H7 (cell line): Measurements from ENCODE around the gene NPIPB13. TPM values are rescaled to one million over a fixed set of nuclear protein-coding genes. Genes with fewer than 3 reads are reported as not detected.
"Not testable (repeated sequence)": the region's sequence is repeated elsewhere in the genome, so short reads cannot be mapped to it uniquely, and the experiment has no call there.

Source experiments
- DNase-seq: peaks from one replicate; pipeline ENCODE4 v3.0.0; 2012
- H3K27me3 ChIP-seq: 2 replicates; pipeline ENCODE4 v1.6.0; 2011; ENCODE audit warnings: mild to moderate bottlenecking, low read length; ENCODE audit not compliant: control insufficient read depth, insufficient read depth
- H3K36me3 ChIP-seq: replicated peaks from 2 replicates; pipeline ENCODE4 v1.5.1; 2011; ENCODE audit warnings: low read length; ENCODE audit not compliant: control insufficient read depth, insufficient read depth
- H3K4me3 ChIP-seq: 2 replicates; pipeline ENCODE4 v1.5.1; 2011; ENCODE audit warnings: low read depth, mild to moderate bottlenecking, control low read depth, low read length, moderate library complexity; ENCODE audit not compliant: insufficient read depth
- total RNA-seq: library from RNA; depleted of rRNA; stranded (reverse); fragments of >200 nt; shearing (Covaris generic); gene quantifications from 2 replicates; pipeline ENCODE4 v1.2.3, GENCODE V29; 2014; rRNA removed

NPIPB13 gene
- 1.0 TPM in 1 of 2 replicates, not detected in the other for total RNA-seq

DNA sequence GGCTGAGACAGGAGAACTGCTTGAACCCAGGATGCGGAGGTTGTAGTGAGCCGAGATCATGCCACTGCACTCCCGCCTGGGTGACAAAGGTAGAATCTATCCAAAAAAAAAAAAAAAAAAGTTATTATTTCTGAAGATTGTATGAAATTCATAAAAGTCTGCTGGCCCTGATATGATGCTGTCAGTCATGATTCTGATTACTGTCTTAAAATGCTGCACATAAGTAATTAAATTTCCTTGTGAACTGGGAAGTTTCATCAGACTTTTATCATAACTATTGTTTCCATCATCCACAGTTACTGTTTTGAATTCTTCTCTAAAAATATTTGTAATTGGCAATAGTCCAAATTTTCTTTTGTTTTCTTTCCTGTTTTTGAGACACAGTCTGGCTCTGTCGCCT is at the start of gene NPIPB13:
TSS of gene NPIPB13 (minus strand) at position 101 of the 400 bp plus-strand sequence. CDS start 2,906 bp downstream, outside the sequence.
- H3K36me3 ChIP-seq, DNase-seq, H3K27me3 ChIP-seq, H3K4me3 ChIP-seq: not testable (repeated sequence)

DNA sequence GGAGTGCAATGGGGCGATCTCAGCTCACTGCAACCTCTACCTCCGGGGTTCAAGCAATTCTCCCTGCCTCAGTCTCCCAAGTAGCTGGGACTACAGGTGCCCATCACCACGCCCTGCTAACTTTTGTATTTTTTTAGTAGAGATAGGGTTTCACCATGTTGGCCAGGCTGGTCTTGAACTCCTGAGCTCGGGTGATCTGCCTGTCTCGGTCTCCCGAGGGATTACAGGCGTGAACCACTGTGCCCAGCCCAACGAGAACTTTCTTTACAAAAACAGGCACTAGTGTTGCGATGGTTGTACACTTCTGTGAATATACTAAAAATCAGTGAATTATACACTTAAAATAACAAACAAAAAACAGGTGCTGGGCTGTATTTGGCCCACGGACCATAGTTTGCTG is 34.1 kb upstream of the NPIPB13 start:
- not testable (repeated sequence) for DNase-seq, H3K27me3 ChIP-seq, H3K4me3 ChIP-seq, H3K36me3 ChIP-seq

DNA sequence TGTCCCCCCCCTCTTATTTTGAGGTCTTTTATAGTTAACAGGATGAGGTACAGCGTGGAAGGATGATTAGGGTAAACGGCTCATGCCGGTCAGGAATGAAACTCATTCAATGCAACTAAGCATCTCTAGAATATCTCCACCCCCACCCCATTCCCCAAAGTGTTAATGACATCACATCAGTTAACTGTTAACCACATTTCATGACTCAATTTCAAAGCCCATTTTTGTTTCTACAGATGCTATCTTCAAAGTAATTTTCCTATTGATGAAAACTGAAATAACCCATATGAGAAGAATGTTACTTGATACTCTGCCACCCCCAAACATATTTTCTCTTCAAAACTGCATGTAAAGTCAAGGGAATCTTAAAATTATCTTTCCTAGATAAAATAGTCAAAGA is 30.2 kb upstream of the NPIPB13 start:
- not testable (repeated sequence) for H3K36me3 ChIP-seq, DNase-seq, H3K27me3 ChIP-seq, H3K4me3 ChIP-seq

DNA sequence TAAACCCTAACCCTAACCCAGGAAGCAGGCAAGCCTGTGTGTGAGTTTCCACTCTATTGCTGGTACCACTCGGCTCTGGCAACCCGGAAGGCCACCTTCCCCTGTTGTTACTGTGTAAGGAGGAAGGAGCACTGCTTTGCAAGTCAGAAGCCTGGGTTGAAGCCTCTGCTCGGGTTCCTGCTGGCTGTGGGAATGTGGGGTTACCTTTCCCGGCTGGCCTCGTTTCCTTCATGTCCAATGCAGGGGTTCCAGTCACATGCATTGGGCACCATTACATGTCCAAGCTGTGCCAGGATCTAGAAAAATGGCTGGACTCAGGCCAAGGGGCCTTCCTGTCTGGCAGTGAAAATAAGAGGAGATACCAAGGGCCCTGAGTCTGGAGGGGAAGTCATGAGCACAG is 31.2 kb downstream of the NPIPB13 start:
- not testable (repeated sequence) for H3K36me3 ChIP-seq, H3K4me3 ChIP-seq, H3K27me3 ChIP-seq, DNase-seq

DNA sequence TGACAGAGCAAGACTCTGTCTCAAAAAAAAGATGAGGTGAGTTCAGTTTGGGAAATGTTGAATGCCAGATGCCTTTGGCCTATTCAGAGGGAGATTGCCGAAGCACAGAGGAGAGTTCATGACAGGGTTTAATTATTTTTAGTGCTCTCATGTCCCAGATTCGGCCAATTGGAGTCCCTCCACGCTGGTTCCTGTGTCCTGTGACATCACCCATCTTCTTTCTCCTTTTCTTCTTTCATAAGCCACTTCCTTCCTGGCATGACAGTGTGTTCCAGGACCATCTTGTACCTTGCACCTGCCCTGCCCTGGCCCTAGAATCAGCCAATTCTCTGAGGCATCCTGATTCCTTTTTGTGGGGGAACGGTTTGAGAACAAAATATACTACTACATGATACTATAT is 36.9 kb downstream of the NPIPB13 start:
- H3K36me3 ChIP-seq, DNase-seq, H3K27me3 ChIP-seq, H3K4me3 ChIP-seq: not testable (repeated sequence)

DNA sequence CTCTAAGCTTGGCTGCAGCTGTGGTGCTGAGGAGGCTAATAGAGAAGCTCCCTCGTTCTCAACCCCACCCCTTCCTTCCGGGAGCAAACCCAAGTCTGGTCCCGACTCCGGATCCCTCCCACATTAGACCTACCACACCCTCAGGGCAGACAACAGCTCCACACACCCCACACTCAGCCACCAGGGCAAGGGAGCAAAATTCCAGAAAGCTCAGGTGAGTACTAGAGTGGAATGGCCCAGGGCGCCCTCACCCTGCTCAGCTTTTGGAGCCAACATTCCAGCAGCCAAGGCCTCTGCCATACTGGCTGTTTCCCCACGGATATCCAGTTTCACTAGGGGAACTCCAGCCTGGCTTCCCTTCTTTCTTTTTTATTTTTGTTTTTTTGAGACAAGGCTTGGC is 39.2 kb downstream of the NPIPB13 start:
- H3K4me3 ChIP-seq, H3K27me3 ChIP-seq, DNase-seq, H3K36me3 ChIP-seq: not testable (repeated sequence)

DNA sequence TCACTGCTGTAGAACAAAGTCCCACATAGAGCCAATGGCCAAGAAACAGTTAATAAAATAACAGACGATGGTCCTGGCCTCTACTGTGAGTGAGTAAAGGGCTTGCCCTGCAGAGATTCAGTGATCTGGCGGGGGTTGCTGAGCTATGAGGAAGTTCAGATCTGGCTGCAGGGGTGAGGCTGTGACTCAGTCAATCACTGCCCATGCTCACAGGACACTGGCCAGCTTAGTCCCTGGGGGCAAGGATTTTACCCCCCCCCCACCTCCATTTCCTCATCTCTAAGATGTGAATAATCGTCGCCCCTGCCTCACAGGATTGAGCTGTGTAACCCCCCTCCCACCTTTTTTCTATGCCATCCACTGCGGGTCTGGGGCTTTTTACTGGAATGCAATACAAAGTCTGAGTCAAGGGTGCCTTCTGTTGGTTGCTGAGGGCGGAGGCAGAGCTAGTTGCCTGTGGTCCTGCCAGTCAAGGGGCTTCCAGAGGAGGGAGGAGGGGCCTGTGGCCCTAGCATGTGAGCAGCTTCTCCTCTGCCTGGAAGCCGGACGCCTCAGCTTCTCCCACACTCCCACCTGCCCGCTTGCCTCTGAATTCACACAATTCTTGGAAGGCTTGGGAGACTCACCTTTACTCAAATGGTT is 41.1 kb downstream of the NPIPB13 start:
- H3K27me3 ChIP-seq, H3K36me3 ChIP-seq, DNase-seq, H3K4me3 ChIP-seq: not testable (repeated sequence)

DNA sequence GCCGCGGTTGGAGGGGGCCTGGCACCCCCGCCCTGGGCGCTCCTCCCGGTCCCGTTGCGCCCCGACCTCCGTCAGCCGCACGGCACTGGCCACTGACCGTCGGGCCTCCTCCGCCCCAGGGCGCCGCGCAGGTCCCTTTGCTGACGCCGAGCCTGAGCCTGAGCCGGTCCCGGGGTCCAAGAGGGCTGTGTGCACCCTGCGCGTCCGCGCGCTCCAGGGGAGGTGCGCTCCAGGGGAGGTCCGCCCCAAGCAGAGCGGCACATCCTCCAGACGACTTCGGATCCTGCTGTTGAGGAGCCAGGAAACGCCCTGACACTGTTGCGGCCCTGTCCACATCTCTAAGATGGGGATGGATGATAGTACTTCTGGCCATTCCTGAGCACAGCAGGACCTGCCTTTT is 42.0 kb downstream of the NPIPB13 start:
- DNase-seq: not testable (repeated sequence)

DNA sequence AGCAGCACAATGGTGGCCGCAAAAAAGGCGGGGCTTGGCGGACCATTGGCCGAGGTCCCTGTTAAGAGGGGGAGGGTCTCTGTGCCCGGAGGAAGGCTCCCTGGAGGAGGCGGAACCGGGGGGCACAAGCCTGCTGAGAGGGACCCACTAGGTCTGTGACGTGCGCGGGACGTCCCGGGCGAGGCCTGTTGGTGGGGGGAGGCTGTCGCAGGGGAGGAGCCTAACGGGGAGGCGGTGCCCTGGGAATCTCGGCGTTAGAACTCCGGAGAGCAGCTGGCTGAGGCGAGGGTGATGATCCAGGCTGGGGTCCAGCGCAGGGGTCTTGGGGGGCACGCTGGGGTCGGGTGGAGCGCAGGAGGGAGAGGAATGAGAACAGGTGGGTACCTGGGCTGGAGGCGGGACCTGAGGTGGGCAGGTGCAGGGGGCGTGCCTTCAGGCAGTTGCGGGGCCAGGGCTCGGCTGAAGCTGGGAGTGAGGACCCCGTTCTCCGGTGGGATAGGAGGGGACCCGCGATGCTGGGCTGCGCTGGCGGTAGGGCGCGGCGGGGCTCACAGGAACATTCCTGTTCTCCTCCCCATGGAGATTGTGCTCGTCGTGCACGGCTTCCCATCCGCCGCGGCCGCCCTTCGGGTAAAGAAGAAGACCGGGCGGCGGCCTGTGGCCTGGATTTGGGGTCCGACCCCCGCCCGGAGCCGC is 42.6 kb downstream of the NPIPB13 start:
- DNase-seq, H3K27me3 ChIP-seq, H3K36me3 ChIP-seq: not testable (repeated sequence)
- H3K4me3 ChIP-seq: peak overlapping the region; percentile 33; the same call in 1 of the 2 replicates

More for the DNA sequence above, 42.0 kb downstream of the NPIPB13 start:
- not testable (repeated sequence) for H3K4me3 ChIP-seq, H3K36me3 ChIP-seq, H3K27me3 ChIP-seq

DNA sequence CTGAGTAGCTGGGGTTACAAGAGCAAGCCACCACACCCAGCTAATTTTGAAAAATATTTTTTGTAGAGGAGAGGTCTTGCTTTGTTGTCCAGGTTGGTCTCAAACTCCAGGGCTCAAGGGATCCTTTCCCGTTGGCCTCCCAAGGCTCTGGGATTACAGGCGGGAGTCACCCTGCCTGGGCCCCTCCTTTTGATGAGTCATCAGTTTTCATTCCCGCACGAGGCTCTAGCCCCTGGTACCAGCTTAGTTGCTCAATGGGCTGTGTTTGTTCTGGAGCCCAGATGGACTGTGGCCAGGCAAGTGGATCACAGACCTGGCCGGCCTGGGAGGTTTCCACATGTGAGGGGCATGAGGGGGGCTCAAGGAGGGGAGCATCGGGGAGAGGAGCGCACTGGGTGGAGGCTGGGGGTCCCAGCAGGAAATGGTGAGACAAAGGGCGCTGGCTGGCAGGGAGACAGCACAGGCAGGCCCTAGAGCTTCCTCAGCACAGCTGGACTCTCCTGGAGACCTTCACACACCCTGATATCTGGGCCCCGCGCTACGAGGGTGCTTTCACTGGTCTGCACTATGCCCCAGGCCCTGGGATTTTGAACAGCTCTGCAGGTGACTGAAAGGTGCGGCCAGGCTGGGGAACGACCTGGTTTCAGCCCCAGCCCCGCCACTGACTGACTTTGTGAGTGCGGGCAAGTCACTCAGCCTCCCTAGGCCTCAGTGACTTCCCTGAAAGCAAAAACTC is 48.5 kb downstream of the NPIPB13 start:
- H3K36me3 ChIP-seq, DNase-seq, H3K4me3 ChIP-seq, H3K27me3 ChIP-seq: not testable (repeated sequence)

DNA sequence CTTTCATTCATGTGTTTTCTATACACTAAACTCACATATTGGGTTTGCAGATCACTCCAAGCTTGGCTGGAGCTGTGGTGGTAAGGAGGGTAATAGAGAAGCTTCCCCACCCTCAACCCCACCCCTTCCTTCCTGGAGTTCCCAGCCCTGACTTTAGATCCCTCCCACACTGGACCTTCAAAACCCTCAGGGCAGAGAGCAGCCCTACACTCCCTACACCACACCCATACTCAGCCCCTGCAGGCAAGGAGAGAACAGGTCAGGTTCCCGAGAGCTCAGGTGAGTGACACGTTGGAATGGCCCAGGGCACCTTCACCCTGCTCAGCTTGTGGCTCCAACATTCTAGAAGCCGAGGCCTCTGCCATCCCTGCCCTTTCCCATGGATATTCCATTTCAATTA is 49.2 kb downstream of the NPIPB13 start, which contains the start of gene SULT1A3:
TSS of gene SULT1A3 (plus strand) at position 207 of the 400 bp plus-strand sequence. CDS start 1,474 bp downstream, outside the sequence.
- not testable (repeated sequence) for H3K36me3 ChIP-seq, DNase-seq, H3K4me3 ChIP-seq, H3K27me3 ChIP-seq

Other genes with a start within 250 kb of the NPIPB13 start
- 4.1 and 5.3 TPM in 2 replicates for gene DOC2A, start 237.5 kb downstream of the NPIPB13 start, total RNA-seq
- not detected in 2 replicates for gene C16orf92, start 225.3 kb downstream of the NPIPB13 start, total RNA-seq
- gene TLCD3B, start 217.2 kb downstream of the NPIPB13 start, total RNA-seq: 3.0 and 5.5 TPM in 2 replicates
- 1,524 and 1,553 TPM in 2 replicates for gene ALDOA, start 182.7 kb downstream of the NPIPB13 start, total RNA-seq
- gene PPP4C, start 172.5 kb downstream of the NPIPB13 start, total RNA-seq: 201 and 256 TPM in 2 replicates
- gene TBX6, start 156.6 kb downstream of the NPIPB13 start, total RNA-seq: 2.9 and 4.6 TPM in 2 replicates
- gene YPEL3, start 152.3 kb downstream of the NPIPB13 start, total RNA-seq: 22.8 and 26.9 TPM in 2 replicates
- 0.31 and 1.8 TPM in 2 replicates for gene GDPD3, start 134.9 kb downstream of the NPIPB13 start, total RNA-seq
- gene MAPK3, start 125.3 kb downstream of the NPIPB13 start, total RNA-seq: 35.0 and 37.2 TPM in 2 replicates
- 5.8 and 5.9 TPM in 2 replicates for gene CORO1A, start 64.9 kb downstream of the NPIPB13 start, total RNA-seq
- gene BOLA2B, start 54.8 kb downstream of the NPIPB13 start, total RNA-seq: 31.2 and 63.1 TPM in 2 replicates
- gene SLX1A, start 54.6 kb downstream of the NPIPB13 start, total RNA-seq: 81.0 and 83.6 TPM in 2 replicates
- gene SULT1A3, start 49.2 kb downstream of the NPIPB13 start, total RNA-seq: 4.2 and 6.5 TPM in 2 replicates
- gene CD2BP2, start 106.8 kb upstream of the NPIPB13 start, total RNA-seq: 44.2 and 45.2 TPM in 2 replicates
- 35.8 and 38.4 TPM in 2 replicates for gene TBC1D10B, start 122.0 kb upstream of the NPIPB13 start, total RNA-seq
- 3.4 TPM in 1 of 2 replicates, not detected in the other for gene MYL11, start 126.3 kb upstream of the NPIPB13 start, total RNA-seq
- 0.18 and 0.80 TPM in 2 replicates for gene SEPTIN1, start 134.1 kb upstream of the NPIPB13 start, total RNA-seq
- 38.8 and 46.3 TPM in 2 replicates for gene ZNF48, start 146.9 kb upstream of the NPIPB13 start, total RNA-seq
- gene ZNF771, start 159.1 kb upstream of the NPIPB13 start, total RNA-seq: 10.6 and 13.5 TPM in 2 replicates
- gene DCTPP1, start 181.6 kb upstream of the NPIPB13 start, total RNA-seq: 56.4 and 74.2 TPM in 2 replicates
- 8.2 and 9.8 TPM in 2 replicates for gene SEPHS2, start 197.4 kb upstream of the NPIPB13 start, total RNA-seq
- 0.03 and 0.11 TPM in 2 replicates for gene ITGAL, start 224.3 kb upstream of the NPIPB13 start, total RNA-seq